CD4-positive, CD25-positive, alpha-beta regulatory T cell (primary cell): ENCODE measurements around the gene ZMYM3. TPM values are rescaled to one million over a fixed set of nuclear protein-coding genes. Genes with fewer than 3 reads are reported as not detected.
A peak's percentile ranks its signal among the peaks of the same experiment; 100 is the strongest.
"Not testable (repeated sequence)": the region's sequence is repeated elsewhere in the genome, so short reads cannot be mapped to it uniquely, and the experiment has no call there.

Source experiments
- ATAC-seq, 2 donors: fragments of 150-1000 bp; cut with Tn5 transposase; one replicate each; pipeline ENCODE4 v1.10.0; 2021; ENCODE audit warnings: low read depth in 2 of 2, moderate number of reproducible peaks in 2 of 2, moderate library complexity in 1 of 2
- DNase-seq, 3 donors: peaks; one replicate each; pipeline versions ENCODE4 v3.0.0 to v3.0.0-alpha.2; 2012 to 2022; ENCODE audit warnings: mixed read lengths in 1 of 3
- H3K27ac ChIP-seq: one replicate; pipeline ENCODE4 v1.7.0; 2013; ENCODE audit warnings: mild to moderate bottlenecking, low read length; ENCODE audit not compliant: insufficient read depth, poor library complexity, severe bottlenecking
- H3K27me3 ChIP-seq: one replicate; pipeline ENCODE4 v1.7.0; 2013; ENCODE audit warnings: low read length; ENCODE audit not compliant: control insufficient read depth, insufficient read depth
- H3K36me3 ChIP-seq: one replicate; pipeline ENCODE4 v1.7.0; 2013; ENCODE audit warnings: mild to moderate bottlenecking, low read length, moderate library complexity; ENCODE audit not compliant: control insufficient read depth, insufficient read depth
- H3K4me1 ChIP-seq: 2 replicates; pipeline ENCODE4 v1.7.0; 2013; ENCODE audit warnings: mild to moderate bottlenecking, low read length; ENCODE audit not compliant: insufficient read depth, control insufficient read depth, poor library complexity, severe bottlenecking
- H3K4me3 ChIP-seq: one replicate; pipeline ENCODE4 v1.7.0; 2013; ENCODE audit warnings: low read depth, mild to moderate bottlenecking, low read length, moderate library complexity
- H3K9me3 ChIP-seq, 2 experiments: 1 replicate in 1 of 2; 2 replicates in 1 of 2; pipeline ENCODE4 v1.7.0; 2013; ENCODE audit warnings: low read length in 2 of 2, mild to moderate bottlenecking in 1 of 2, moderate library complexity in 1 of 2; ENCODE audit not compliant: control insufficient read depth in 2 of 2
- H3K27ac Mint-ChIP-seq, 3 donors: one replicate each; pipeline ENCODE4 v1.8.0; 2020 to 2022; ENCODE audit warnings: mild to moderate bottlenecking in 3 of 3, mixed read lengths in 3 of 3, moderate library complexity in 2 of 3
- H3K27me3 Mint-ChIP-seq: one replicate; pipeline ENCODE4 v1.8.0; 2022; ENCODE audit warnings: mild to moderate bottlenecking, mixed read lengths
- H3K36me3 Mint-ChIP-seq: one replicate; pipeline ENCODE4 v1.8.0; 2020; ENCODE audit warnings: mixed read lengths
- H3K4me1 Mint-ChIP-seq, 4 donors: one replicate each; pipeline ENCODE4 v1.8.0; 2020 to 2022; ENCODE audit warnings: mixed read lengths in 4 of 4, mild to moderate bottlenecking in 1 of 4
- H3K4me3 Mint-ChIP-seq, 4 donors: one replicate each; pipeline ENCODE4 v1.8.0; 2020 to 2022; ENCODE audit warnings: mild to moderate bottlenecking in 4 of 4, mixed read lengths in 4 of 4, moderate library complexity in 3 of 4
- H3K9me3 Mint-ChIP-seq, 7 donors: one replicate each; pipeline ENCODE4 v1.8.0; 2020 to 2022; ENCODE audit warnings: mixed read lengths in 7 of 7, mild to moderate bottlenecking in 3 of 7, moderate library complexity in 2 of 7
- polyA plus RNA-seq, 4 donors: library from polyadenylated mRNA; unstranded; fragments of 300-500 nt; fragmentation: Illumina TruSeq; gene quantifications; one replicate each; pipeline ENCODE4 v1.2.3, GENCODE V29; 2021
- total RNA-seq: library from RNA; stranded (reverse); gene quantifications from one replicate; pipeline ENCODE4 v1.2.3, GENCODE V29; 2022

The ZMYM3 gene
- total and polyA plus RNA-seq, 5 donors from 2014 or later: 4.9 to 19.5 (median 7.0) TPM

DNA sequence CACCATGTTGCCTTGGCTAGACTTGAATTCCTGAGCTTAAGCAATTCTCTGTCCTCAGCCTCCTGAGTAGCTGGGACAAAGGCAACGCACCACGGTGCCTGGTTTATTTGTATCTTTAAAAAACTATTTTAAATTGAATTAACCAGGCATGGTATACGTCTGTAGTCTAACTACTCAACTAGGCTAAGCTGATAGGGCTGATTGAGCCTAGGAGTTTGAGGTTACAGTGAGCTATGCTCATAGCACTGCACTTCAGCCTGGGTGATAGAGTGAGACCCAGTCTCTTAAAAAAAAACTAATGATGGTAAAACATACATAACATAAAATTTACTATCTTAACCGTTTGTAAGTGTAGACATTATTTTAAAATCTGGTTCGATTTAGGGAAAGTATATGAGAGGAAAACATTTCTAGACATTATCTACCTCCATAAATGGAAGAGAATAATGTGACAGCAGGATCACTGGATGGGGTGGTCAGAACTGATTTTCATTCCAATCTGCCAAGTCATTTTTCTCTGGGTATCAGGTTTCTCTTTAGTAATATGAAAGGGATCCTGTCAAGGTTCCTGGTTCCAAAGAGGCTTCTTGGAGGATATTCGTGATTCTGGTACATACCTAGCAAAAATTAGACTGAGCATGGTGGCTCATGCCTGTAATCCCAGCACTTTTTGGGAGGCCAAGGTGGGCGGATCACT lies 38.9 kb upstream of the ZMYM3 start:
- Histone ChIP-seq H3K9me3 (no peaks in the 10 kb centered on the region), H3K36me3 (peaks cover 54% of the 10 kb centered on the region), H3K27me3 (no peaks in the 10 kb centered on the region), H3K4me3 (no peak overlapping the region), H3K27ac (no peak overlapping the region), H3K4me1 (peaks cover 4% of the 10 kb centered on the region)
- H3K27me3 Mint-ChIP-seq: no peaks in the 10 kb centered on the region
- H3K27ac Mint-ChIP-seq: no peak overlapping the region
- DNase-seq (no peak), ATAC-seq (no peak)
- H3K36me3 Mint-ChIP-seq: peaks cover 12% of the 10 kb centered on the region
- no peak overlapping the region for H3K4me3 Mint-ChIP-seq
- H3K4me1 Mint-ChIP-seq: peaks cover 0 to 15% (median 7%) of the 10 kb centered on the region in 4 donors
- H3K9me3 Mint-ChIP-seq: no peaks in the 10 kb centered on the region

DNA sequence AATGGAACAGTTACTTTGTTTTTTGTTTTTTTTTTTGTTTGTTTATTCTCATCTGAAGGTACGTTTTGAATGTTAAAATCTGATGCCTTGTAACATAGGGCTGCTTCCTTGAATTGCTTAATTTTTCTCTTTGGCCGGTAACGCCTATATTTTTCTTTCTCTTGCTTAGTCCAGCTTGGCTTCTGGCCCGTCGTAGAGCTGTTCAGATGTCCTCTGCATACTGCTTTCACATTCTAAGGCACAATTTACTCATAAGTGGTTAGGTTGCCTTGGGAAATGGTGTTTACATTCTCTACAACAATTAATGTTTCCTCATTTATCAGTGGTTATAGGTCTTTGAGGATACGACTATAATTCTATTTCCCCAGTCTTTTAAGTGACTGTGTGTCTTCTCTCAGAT lies 37.4 kb upstream of the ZMYM3 start:
- DNase-seq (no peak), ATAC-seq (no peak)
- Mint-ChIP-seq H3K9me3 (no peaks in the 10 kb centered on the region), H3K4me3 (peak overlapping the region in 1 of 4 donors; percentile 43), H3K4me1 (peaks cover 0 to 24% (median 9%) of the 10 kb centered on the region in 4 donors), H3K36me3 (peaks cover 12% of the 10 kb centered on the region), H3K27me3 (no peaks in the 10 kb centered on the region), H3K27ac (no peak overlapping the region)
- Histone ChIP-seq H3K9me3 (no peaks in the 10 kb centered on the region), H3K27ac (no peak overlapping the region), H3K36me3 (peaks cover 40% of the 10 kb centered on the region), H3K4me3 (no peak overlapping the region), H3K27me3 (no peaks in the 10 kb centered on the region), H3K4me1 (peaks cover 5% of the 10 kb centered on the region)

DNA sequence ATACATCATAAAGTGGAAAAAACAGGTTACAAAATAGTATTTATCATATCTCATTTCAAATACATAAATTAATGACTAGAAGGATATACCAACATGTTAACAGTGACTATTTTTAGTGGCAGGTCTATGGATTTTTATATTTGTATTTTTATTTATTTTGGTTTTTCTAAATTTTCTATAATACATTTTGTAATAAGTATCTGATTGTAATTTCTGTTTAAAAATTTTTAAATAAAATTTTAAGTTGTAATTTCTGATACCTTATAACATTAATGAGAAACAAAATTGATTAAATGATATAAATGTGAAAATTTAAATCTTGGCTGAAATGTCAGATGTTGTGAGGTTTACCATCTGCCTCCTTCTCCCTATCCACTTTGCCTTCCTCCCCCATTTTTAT lies 32.0 kb upstream of the ZMYM3 start:
- Mint-ChIP-seq H3K27me3 (no peaks in the 10 kb centered on the region), H3K27ac (no peak overlapping the region), H3K36me3 (peaks cover 4% of the 10 kb centered on the region), H3K4me3 (peak overlapping the region; percentile 71 to 100 (median 98)), H3K4me1 (peaks cover 4 to 37% (median 13%) of the 10 kb centered on the region in 4 donors), H3K9me3 (no peaks in the 10 kb centered on the region)
- Histone ChIP-seq H3K4me3 (peak overlapping the region; percentile 85), H3K36me3 (peaks cover 7% of the 10 kb centered on the region), H3K9me3 (no peaks in the 10 kb centered on the region), H3K27ac (peak overlapping the region; percentile 23), H3K4me1 (peaks cover 22% of the 10 kb centered on the region), H3K27me3 (no peaks in the 10 kb centered on the region)
- ATAC-seq (no peak), DNase-seq (no peak)

DNA sequence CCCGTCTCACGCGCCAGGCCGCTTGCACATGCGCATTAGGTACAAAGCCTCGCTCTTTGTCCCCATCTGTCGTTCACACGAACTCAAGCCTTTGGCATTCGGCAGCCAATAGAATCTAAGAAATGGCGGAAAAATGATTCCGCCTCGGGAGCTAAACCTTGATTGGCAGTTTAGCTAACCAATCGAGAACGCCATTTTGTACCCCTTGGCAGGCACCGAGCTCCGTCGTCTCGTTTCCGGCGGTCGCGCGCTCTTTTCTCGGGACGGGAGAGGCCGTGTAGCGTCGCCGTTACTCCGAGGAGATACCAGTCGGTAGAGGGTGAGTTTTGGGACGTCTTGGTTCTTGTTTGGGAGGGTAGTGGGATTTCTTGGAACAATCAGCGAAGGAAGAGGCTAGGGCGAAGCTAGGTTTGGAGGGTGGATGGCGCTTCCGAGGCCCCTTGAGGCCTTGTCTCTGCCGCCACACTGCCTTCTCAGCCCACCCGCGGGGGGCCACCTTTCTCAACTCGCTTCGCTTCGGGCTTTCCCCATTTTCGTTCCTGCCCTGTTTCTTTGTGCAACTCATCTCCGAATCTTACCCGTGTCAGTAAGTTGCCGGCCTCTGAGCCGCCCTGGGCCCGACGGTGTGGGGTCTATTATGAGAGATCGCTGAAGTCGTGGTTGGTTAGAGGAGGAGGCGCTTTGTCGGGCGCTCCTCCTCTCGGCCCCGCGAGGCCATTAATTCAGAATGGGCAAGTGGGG lies 29.6 kb upstream of the ZMYM3 start, which contains the start of gene NONO:
NONO (plus strand) TSS at position 233 of the 741 bp plus-strand sequence. CDS start 7,003 bp downstream, outside the sequence.
- peaks cover under 1% of the 10 kb centered on the region for H3K36me3 ChIP-seq
- H3K9me3 ChIP-seq: no peaks in the 10 kb centered on the region
- DNase-seq (peak; percentile 82 to 98 (median 91)), ATAC-seq (peak; percentile 91 to 92)
- Mint-ChIP-seq H3K27ac (peak within 1 kb of the TSS; percentile 99), H3K4me3 (peak within 1 kb of the TSS; percentile 96 to 100 (median 98)), H3K36me3 (peaks cover under 1% of the 10 kb centered on the region), H3K9me3 (no peaks in the 10 kb centered on the region), H3K27me3 (no peaks in the 10 kb centered on the region), H3K4me1 (peaks cover 3 to 28% (median 10%) of the 10 kb centered on the region in 4 donors)
- peak within 1 kb of the TSS; percentile 85 for H3K4me3 ChIP-seq
- H3K4me1 ChIP-seq: peaks cover 20% of the 10 kb centered on the region
- no peaks in the 10 kb centered on the region for H3K27me3 ChIP-seq
- H3K27ac ChIP-seq: peak within 1 kb of the TSS; percentile 95

DNA sequence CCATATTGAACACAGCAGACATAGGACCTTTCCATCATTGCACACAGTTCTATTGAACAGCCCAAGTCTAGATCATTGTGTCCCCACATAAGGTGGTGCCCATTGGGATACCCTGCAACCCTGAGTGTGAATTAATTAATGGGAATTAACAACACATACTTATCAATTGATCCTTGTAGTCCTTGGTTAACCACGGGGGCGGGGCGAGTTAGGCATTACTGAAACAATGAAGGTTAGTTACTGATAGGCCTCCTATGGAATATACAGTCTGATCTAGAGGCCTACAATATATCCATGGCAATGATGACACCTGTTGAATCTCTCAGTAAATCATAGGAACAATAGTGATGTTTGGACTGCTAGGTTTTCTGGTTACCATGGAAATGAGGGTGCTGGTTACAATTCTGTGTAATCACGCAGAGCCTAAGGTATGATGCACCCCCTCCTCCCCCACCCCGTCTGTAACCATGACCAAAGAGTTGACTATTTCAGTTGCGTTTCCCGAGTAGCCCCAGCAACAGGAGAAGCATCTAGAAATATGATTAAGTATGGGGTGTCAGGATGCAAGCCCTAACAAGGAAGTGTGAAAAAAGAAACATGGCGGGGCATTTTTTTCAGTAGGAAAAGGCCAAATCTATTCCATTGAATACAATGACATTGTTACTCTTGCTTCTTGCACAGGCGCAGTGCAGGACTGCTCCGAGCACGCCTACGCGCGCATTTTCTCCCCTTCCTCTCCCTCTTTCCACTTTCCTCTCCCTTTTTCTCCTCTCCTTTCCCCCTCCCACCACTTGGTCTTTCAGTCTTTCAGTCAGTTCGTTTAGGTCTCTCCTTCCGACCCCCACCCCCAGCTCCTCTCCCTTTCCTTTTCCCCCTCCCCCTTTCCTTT lies 28.8 kb upstream of the ZMYM3 start:
- Mint-ChIP-seq H3K4me3 (peak overlapping the region; percentile 96 to 100 (median 98)), H3K27me3 (no peaks in the 10 kb centered on the region), H3K4me1 (peaks cover 2 to 24% (median 8%) of the 10 kb centered on the region in 4 donors), H3K27ac (peak overlapping the region; percentile 99), H3K9me3 (no peaks in the 10 kb centered on the region), H3K36me3 (no peaks in the 10 kb centered on the region)
- Histone ChIP-seq H3K36me3 (no peaks in the 10 kb centered on the region), H3K9me3 (no peaks in the 10 kb centered on the region), H3K27ac (peak overlapping the region; percentile 95), H3K27me3 (no peaks in the 10 kb centered on the region), H3K4me1 (peaks cover 18% of the 10 kb centered on the region), H3K4me3 (peak overlapping the region; percentile 80)
- DNase-seq (peak in 2 of 3 donors; percentile 37 to 58), ATAC-seq (peak; percentile 41 to 56)

DNA sequence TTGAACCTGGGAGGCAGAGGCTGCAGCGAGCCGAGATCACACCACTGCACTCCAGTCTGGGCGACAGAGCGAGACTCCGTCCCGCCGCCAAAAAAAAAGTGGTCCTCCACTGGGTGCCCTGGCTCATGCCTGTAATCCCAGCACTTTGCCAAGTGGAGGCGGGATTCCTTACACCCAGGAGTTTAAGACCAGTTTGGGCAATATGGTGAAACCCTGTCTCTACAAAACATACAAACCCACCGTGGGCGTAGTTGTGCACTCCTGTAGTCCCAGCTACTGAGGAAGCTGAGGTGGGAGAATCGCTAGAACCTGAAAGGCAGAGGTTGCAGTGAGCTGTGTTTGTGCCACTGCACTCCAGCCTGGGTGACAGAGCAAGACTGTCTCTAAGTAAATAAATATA lies 27.4 kb upstream of the ZMYM3 start:
- H3K27me3 ChIP-seq, H3K4me3 Mint-ChIP-seq, H3K4me3 ChIP-seq, H3K9me3 Mint-ChIP-seq, H3K27me3 Mint-ChIP-seq, DNase-seq, H3K27ac ChIP-seq, H3K36me3 ChIP-seq, H3K36me3 Mint-ChIP-seq, ATAC-seq, H3K27ac Mint-ChIP-seq, H3K9me3 ChIP-seq: not testable (repeated sequence)
- H3K4me1 ChIP-seq: peaks cover 16% of the 10 kb centered on the region
- H3K4me1 Mint-ChIP-seq: peaks cover 0 to 14% (median 6%) of the 10 kb centered on the region in 4 donors

DNA sequence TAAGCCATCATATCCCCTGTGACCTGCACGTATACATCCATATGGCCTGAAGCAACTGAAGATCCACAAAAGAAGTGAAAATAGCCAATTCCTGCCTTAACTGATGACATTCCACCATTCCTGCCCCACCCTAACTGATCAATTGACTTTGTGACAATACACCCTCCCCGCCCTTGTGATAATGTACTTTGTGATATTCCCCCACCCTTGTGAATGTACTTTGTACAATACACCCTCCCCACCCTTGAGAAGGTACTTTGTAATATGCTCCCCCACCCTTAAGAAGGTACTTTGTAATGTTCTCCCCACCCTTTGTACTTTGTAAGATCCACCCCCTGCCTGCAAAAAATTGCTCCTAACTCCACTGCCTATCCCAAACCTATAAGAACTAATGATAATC lies 18.4 kb upstream of the ZMYM3 start:
- not testable (repeated sequence) for H3K36me3 ChIP-seq, ATAC-seq, H3K9me3 Mint-ChIP-seq, H3K9me3 ChIP-seq, H3K27me3 ChIP-seq, H3K27ac ChIP-seq, H3K27me3 Mint-ChIP-seq, H3K4me3 Mint-ChIP-seq, H3K4me3 ChIP-seq, H3K36me3 Mint-ChIP-seq, H3K4me1 ChIP-seq, H3K4me1 Mint-ChIP-seq, H3K27ac Mint-ChIP-seq, DNase-seq
